ENCODE measurements around the gene RPUSD2. TPM values are rescaled to one million over a fixed set of nuclear protein-coding genes. Genes with fewer than 3 reads are reported as not detected.

The RPUSD2 gene
- polyA plus RNA-seq, 3 donors: 1.1 to 6.3 (median 4.3) TPM

- Histone ChIP-seq H3K36me3 (replicated peaks in 1 of 2; ENCODE audit: control insufficient read depth in 1 of 2, insufficient read depth in 2 of 2, low read length in 2 of 2) (no peaks in the 10 kb centered on the region), H3K4me3 (replicated peaks in 1 of 3; ENCODE audit: low read depth in 2 of 3, low read length in 3 of 3) (no peak overlapping the region), H3K9me3 (replicated peaks in 1 of 2; ENCODE audit: control insufficient read depth in 1 of 2, insufficient read depth in 1 of 2, low read length in 2 of 2) (no peaks in the 10 kb centered on the region), H3K27ac (ENCODE audit: low read depth in 1 of 2, low read length in 2 of 2) (no peak overlapping the region), H3K27me3 (ENCODE audit: control insufficient read depth in 2 of 2, insufficient read depth in 2 of 2, low read length in 2 of 2) (no peaks in the 10 kb centered on the region), H3K4me2 (replicated peaks; ENCODE audit: extremely low read depth, low read length, poor library complexity, severe bottlenecking) (no peak overlapping the region), H3K9ac (ENCODE audit: insufficient read depth, low read length, poor library complexity, severe bottlenecking) (no peak overlapping the region), H3K4me1 (ENCODE audit: control insufficient read depth in 1 of 2, insufficient read depth in 2 of 2, low read length in 2 of 2) (peaks cover 10 to 16% of the 10 kb centered on the region in 2 donors), H4K20me1 (ENCODE audit: insufficient read depth, low read length) (no peaks in the 10 kb centered on the region), H2AFZ (ENCODE audit: insufficient read depth, low read depth, low read length, poor library complexity, severe bottlenecking) (peak overlapping the region; percentile 42), H3K79me2 (ENCODE audit: insufficient read depth, low read length) (peaks cover 90% of the 10 kb centered on the region)
- intact Hi-C loops (cut with micrococcal nuclease): loop anchor here in 1 of 2 donors (10.0 kb wide), 1 partner anchor 97 kb away; the partner anchor contains the start of gene RAD51
- H3K36me3 Mint-ChIP-seq: peaks cover 0 to 10% of the 10 kb centered on the region in 2 donors
- WGBS (ENCODE audit: insufficient coverage): no CpG with 5 or more reads among the region's 3 CpGs
- no peak for DNase-seq
- peaks cover 13% of the 10 kb centered on the region for H3K4me1 Mint-ChIP-seq
- H3K4me3 Mint-ChIP-seq: no peak overlapping the region
- TF ChIP-seq CTCF (IDR thresholded peaks at IDR 0.05): no peak
- H3K9me3 Mint-ChIP-seq: peaks cover 0 to 1% (median 0%) of the 10 kb centered on the region in 7 donors
- H3K27ac Mint-ChIP-seq: peak overlapping the region in 2 of 7 donors; percentile 21 to 48
- no peaks in the 10 kb centered on the region for H3K27me3 Mint-ChIP-seq (ENCODE audit: low read depth in 3 of 3)
Observed at GRCh38 chr15:40598126-40598525, 29.0 kb downstream of the RPUSD2 start.

- Histone ChIP-seq H3K27ac (ENCODE audit: low read depth in 1 of 2, low read length in 2 of 2) (no peak overlapping the region), H4K20me1 (ENCODE audit: insufficient read depth, low read length) (no peaks in the 10 kb centered on the region), H3K27me3 (ENCODE audit: control insufficient read depth in 2 of 2, insufficient read depth in 2 of 2, low read length in 2 of 2) (no peaks in the 10 kb centered on the region), H3K4me3 (replicated peaks in 1 of 3; ENCODE audit: low read depth in 2 of 3, low read length in 3 of 3) (no peak overlapping the region), H3K4me1 (ENCODE audit: control insufficient read depth in 1 of 2, insufficient read depth in 2 of 2, low read length in 2 of 2) (peaks cover 10 to 12% of the 10 kb centered on the region in 2 donors), H3K4me2 (replicated peaks; ENCODE audit: extremely low read depth, low read length, poor library complexity, severe bottlenecking) (no peak overlapping the region), H3K9me3 (replicated peaks in 1 of 2; ENCODE audit: control insufficient read depth in 1 of 2, insufficient read depth in 1 of 2, low read length in 2 of 2) (no peaks in the 10 kb centered on the region), H2AFZ (ENCODE audit: insufficient read depth, low read depth, low read length, poor library complexity, severe bottlenecking) (peak overlapping the region; percentile 42), H3K36me3 (replicated peaks in 1 of 2; ENCODE audit: control insufficient read depth in 1 of 2, insufficient read depth in 2 of 2, low read length in 2 of 2) (no peaks in the 10 kb centered on the region), H3K79me2 (ENCODE audit: insufficient read depth, low read length) (peaks cover 95% of the 10 kb centered on the region), H3K9ac (ENCODE audit: insufficient read depth, low read length, poor library complexity, severe bottlenecking) (no peak overlapping the region)
- Mint-ChIP-seq H3K9me3 (peaks cover 0 to 1% (median 0%) of the 10 kb centered on the region in 7 donors), H3K4me1 (peaks cover 10% of the 10 kb centered on the region), H3K36me3 (peaks cover 0 to 12% of the 10 kb centered on the region in 2 donors), H3K27ac (peak overlapping the region in 1 of 7 donors; percentile 54), H3K4me3 (no peak overlapping the region), H3K27me3 (ENCODE audit: low read depth in 3 of 3) (no peaks in the 10 kb centered on the region)
- intact Hi-C loops (cut with micrococcal nuclease): loop anchor here in 1 of 2 donors (10.0 kb wide), 1 partner anchor 96 kb away; the partner anchor contains the start of gene RAD51
- DNase-seq: no peak
- TF ChIP-seq CTCF (IDR thresholded peaks at IDR 0.05): no peak
- WGBS (ENCODE audit: insufficient coverage): no CpG with 5 or more reads among the region's 4 CpGs
Observed at GRCh38 chr15:40598672-40599071, 29.6 kb downstream of the RPUSD2 start.
